GM10847 (cell line): ENCODE results near the gene INHA.

Experiments used
- POLR2A ChIP-seq: IDR thresholded peaks from 2 replicates; pipeline ENCODE4 v1.6.1; 2011; ENCODE audit not compliant: insufficient read length; ENCODE audit errors: extremely low read depth

Gene INHA

DNA sequence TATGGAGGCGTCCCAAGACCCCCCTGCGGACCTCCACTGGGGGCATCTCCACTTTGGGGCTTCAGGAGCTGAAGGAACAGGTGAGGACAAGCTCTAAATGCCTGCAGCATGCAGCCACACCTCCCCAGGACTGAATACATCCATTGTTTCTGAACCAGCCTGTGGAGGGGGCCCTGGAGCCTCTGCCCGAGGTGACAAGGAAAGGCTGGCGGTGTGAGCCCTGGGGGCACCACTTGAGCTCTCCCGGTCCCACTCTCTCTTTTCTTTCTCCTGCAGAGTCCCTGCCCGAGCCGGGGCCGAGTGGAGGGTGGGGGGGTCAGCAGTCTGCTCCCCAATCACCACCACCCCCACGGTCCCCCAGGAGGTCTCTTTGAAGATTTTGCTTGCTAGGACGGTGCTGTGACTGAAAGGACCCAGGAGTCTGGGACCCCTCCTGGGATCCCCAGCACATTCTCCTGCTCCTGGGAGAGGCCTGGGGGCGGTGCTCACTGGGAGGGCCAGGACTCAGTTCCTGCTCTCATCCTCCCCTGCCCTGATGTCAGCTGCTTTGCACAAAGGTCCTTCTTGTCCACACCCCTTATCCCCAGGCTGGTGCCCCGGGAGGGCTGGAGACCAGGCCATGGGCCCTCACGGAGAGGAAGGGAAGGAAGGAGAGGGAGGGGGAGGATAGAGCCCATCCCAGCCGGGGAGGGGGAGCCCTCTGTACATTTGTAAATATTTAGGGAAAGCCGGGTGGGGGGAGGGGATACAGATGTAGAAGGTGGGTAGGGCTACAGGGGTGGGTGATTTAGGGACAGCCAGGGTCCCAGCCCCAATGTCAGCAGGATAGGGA lies 34.2 kb upstream of the INHA start:
- TF ChIP-seq POLR2A: no peak

DNA sequence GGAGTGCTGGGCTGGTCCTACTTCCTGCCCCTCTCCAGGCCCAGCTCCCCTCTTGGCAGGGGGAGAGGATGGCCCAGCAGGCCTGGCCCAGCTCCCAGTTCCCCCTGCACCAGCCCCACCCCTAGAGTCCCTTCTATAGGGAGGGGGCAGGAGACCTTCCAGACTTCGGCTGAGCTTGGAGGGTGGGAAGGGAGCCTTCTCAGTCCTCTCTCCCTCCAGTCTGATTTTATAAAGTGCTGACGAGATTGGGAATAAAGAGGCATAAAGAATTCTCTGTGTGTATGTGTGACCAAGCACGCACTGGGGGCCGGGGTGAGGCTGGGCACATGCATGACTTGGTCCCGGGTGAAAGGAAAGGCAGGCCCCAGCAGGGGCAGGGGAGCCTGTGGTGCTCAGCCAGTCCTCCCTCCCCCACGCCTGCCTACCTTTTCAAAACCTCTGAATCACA lies 33.6 kb upstream of the INHA start:
- TF ChIP-seq POLR2A: no peak

DNA sequence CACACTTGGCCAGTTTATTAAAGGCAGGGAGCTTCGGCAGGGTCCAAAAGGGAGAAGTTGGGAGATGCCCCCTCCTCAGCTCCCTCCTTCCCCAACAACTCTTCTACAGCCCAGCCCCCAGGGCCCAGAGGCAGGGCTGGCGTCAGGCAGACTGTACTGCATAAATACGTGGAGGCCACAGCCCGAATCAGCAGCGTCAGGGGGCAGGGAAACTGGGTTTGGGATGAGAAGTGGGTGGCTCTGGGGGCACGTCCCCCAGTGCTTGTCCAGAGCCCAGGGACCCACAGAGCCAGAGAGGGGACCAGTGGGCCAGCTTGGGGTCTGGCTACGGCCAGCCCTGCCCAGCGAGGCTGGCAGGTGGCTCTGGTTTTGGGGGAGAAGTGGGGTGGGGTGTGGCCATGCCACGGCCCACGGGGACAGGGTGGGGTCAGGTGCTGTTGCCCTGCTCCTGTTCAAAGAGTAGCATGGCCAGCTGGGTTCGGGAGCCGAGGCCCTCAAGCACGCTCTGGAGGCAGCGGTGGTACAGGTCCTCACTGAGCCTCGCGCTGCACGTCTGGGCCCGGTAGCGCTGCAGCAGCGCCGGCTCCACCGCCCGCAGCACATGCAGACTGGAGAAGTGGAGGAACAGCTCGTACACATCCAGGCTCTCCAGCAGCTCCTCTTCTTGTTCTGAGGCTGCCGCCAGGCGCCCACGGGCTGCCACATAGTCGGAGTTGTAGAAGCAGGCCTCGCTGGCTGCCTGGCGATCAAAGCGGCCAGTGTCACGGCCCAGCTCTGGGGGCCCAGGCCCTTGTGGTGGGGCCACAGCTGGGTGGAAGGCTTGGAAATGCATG lies 32.9 kb upstream of the INHA start:
- TF ChIP-seq POLR2A: no peak

DNA sequence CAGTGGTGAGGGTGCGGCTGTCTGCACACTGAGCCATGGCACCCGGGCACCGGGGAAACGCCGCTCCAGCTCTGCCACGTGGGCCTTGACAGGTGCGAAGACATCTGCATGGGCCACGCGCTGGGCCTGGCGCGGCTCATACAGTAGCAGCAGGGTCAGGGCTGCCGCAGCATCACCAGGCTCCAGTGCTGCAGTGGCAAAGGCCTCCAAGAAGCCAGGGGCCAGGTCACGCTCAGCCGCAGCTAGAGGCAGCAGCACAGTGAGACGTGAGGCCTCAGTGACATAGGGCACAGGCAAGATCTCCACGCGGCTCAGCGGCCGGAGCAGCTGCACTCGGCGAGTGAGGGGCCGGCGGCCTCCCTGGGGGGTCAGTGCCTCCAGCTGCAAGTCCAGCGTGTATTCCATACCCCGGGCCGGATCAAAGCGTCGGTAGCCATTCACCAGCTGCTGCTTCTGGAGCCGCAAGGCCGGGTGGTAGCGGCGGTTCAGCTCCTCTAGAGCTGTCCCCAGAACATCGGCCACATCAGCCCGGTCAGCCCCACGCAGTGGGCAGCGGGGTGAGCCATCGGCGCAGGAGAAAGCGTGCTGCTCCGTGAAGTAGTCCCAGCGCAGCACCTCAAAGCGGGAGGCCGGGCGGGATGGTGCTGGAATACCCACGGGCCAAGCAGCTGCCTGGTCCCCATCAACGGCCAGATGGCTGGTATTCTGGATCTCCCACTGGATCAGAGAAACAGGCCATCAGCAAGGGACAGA lies 32.0 kb upstream of the INHA start:
- TF ChIP-seq POLR2A: no peak

DNA sequence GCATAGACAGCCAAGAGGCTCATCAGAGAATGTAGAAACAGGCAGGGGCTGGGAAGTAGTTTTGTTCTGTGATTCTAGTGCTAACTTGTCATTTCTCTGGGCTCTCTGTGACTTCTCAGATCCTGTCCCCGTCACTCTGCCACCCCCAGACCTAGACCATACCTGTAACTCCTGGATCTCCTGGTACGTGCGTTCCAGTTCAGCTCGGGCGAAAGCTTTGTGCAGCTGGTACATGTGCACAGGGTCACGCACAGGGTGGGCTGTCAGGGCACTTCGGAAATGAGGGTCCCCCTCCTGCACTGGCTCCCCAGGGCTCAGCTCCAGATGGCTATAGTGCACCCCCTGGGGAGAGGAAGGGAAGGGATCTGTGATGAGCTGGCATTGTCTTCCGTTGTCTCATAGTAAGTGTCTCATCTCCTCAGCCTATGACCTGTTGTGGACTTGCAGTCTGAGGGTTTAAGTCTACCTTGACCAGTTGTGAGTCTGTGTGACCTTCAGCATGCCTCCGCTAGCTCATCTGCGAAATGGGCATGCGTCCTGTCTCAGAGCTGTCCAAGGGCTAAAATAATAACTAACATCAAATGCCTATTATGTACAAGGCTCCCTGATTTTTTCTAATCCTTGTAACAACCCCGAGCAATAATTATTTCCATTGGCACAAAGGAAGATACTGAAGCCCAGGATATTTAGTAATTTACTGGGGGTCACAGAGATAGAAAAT lies 31.2 kb upstream of the INHA start:
- no peak for TF ChIP-seq POLR2A

DNA sequence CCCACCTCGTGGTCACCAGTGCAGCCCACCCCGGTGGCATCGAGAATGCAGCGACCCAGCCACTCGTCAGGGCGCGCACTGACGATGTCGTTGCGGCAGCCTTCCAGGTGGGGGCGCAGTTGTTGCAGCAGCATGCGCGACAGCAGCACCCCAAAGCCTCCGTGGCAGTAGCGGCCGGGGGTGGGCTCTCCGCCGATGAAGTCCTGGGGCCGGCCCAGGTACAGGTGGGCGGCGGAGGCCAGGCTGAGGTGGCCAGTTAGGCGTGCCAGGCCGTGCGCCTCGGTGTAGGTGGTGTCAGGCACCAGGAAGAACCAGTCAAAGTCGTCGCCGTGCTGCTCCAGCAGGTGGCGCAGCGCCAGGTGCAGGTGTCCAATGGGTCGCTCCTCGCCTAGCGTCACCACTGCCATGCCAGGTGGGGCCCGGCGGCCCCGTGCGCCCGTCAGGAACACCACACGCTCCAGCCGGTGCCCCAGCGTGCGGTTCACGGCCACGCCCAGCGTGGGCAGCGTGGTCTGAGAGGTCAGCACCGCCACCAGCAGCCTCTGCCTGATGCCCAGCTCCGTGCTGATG lies 30.4 kb upstream of the INHA start:
- no peak for TF ChIP-seq POLR2A

DNA sequence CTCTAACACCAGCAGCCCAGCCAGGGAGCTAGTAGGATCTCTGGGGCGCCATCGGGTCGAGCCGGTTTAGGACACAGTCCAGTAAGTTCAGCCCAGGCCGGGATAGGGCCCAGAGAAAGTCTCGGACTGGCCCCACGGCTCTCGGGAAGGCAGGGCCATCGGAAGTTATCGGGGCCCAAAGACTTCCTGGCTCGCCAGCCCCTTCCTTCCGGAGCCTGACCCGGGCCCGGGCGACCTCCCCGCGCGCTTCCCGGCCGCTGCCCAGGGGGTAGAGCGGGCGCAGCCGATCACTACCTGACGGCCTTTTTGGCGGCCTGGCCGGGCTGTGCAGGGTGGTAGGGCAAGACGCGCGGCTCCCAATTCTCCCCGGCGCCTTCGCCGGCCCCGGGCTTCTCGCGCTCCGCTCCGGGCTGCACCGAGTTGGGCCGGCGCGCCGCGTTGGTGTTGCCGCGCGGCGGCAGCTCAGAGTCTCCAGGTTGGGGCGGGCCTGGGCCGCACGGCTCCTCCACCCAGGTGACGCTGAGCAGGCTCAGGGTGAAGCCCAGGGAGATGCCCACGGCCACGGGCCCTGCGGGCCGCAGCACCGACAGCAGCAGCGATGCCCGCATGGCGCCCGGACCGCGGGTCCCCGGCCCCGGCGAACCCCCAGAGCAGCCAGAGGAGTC lies 29.0 kb upstream of the INHA start:
- no peak for TF ChIP-seq POLR2A

DNA sequence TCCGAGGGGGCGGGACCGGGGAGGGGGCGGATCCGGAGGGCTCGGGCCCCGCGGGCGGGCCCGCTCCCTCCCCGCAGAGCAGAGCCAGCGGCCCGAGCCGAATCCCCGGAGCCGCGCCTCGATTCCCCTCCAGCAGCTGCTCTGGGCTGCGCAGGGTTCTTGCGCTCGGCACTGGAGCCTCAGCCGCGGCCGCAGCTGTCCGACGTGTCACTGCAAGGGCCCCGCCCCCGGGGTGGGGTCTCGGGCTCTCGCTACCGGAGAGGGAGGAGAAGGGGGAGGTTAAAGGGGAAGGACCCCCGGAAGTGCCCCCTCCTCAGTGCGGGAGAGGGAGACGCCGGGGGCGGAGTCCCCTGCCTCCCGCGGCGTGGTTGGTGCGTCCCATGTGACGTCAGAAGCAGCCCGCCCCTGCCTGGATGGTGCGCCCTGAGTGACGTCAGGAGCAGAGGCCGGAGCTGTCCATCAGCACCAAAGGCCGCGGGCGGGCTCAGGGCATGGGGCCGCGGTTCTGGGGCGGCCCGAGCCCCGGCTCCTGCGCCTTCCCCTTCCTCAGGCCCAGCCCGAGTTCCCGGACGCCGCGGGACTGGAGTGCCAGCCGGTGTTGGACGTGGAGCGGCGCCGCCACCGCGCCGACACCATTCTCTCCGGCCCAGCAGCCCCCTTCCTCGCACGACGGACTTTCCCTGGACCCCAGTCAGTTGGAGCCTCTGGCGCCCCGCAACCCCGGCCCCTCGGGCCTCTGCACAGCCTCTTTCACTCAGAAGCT lies 28.3 kb upstream of the INHA start, which contains the start of the genes CHPF and TMEM198:
CHPF (minus strand) TSS at position 214 of the 763 bp plus-strand sequence. CDS start 271 bp downstream, outside the sequence.
TMEM198 (plus strand) TSS at position 433 of the 763 bp plus-strand sequence. CDS start 700 bp downstream, outside the sequence.
- TF ChIP-seq POLR2A: no peak

DNA sequence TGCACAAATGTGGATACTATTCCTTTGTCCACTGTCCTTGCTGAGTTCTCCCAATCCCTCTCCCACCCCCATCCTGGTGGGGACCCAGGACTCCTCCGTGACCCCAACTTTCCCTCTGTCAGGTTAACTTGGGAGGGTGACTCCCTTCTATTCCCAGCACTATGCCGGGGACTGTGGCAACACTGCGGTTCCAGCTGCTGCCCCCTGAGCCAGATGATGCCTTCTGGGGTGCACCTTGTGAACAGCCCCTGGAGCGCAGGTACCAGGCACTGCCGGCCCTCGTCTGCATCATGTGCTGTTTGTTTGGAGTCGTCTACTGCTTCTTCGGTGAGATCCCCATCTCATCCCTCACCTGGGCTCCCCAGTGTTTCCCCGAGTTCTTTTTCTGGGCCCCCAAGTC lies 27.5 kb upstream of the INHA start:
- no peak for TF ChIP-seq POLR2A

DNA sequence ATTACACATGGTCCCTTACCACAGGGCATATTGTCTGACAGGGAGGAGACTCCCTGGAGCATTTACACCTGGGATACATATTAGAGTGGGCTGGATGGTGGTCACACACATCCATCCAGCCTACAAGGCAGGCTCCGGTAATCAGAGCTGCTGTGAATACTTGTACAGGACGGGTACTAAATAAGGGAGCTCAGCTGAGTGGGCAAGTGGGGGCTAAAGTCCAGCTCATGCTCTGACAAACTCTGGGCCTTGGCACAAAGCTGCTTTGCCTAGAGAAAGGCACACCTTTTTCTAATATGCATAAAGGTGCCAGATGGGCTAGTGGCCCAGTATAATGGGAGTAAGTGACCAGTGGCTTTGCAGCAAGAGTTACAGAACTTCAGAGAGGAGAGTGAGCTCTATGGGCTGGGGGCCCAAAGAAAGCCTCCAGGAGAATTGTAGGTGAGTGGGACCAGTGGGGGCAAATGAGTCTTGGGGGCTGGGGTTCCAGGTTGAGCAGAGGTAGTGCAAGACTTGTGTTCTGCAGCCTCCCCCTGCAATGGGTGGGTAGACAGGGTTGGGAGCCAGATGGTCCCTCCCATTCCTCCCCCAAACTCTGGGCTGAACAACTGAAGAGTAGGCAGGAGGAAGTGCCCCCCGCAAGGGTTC lies 26.7 kb upstream of the INHA start:
- TF ChIP-seq POLR2A: no peak

DNA sequence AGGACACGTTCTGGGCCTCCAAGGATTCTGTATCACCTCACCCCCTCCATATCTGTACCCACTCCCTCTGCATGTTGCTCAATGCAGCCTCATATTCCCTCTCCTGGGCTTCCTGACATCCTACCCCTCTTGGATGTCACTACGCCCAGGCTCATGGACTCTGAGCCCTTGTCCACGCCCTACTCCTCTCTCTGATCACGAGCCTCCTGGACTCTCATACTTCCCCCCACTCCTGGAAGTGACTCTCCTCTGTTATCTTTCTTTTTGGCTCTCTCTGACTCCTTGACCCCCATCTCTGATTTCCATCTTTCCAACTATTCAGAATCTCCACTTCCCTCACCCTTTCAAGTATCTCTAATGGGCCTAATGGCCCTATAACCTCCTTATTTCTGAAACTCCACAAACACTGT lies 26.2 kb upstream of the INHA start:
- TF ChIP-seq POLR2A: no peak

DNA sequence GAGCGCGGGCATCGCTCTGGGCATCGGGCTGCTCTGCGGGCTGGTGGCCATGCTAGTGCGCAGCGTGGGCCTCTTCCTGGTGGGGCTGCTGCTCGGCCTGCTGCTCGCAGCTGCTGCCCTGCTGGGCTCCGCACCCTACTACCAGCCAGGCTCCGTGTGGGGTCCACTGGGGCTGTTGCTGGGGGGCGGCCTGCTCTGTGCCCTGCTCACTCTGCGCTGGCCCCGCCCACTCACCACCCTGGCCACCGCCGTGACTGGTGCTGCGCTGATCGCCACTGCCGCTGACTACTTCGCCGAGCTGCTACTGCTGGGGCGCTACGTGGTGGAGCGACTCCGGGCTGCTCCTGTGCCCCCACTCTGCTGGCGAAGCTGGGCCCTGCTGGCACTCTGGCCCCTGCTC lies 24.5 kb upstream of the INHA start:
- no peak for TF ChIP-seq POLR2A

DNA sequence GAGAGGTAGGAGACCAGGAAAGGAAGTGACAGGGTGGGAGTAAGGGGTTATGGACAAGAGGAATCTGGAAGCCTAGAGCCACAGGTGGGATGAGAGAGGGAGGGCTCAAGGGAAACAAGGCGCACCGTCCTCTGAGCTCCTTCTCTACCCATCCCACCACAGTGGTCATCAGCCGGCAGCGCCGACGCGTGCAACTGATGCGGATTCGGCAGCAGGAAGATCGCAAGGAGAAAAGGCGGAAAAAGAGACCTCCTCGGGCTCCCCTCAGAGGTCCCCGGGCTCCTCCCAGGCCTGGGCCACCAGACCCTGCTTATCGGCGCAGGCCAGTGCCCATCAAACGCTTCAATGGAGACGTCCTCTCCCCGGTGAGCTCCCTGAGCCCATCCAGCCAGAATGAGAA lies 23.1 kb upstream of the INHA start:
- no peak for TF ChIP-seq POLR2A
